22Rv1 (cell line): ENCODE data around the gene CFAP57.

Experiments used
- H3K27ac ChIP-seq: fragments of 450-650 bp; 2 replicates; pipeline ENCODE4 v1.5.1; 2017
- CTCF ChIP-seq: fragments of 450-650 bp; IDR thresholded peaks from 2 replicates; pipeline ENCODE4 v1.5.1; 2017; ENCODE audit warnings: mild to moderate bottlenecking
- ZFX ChIP-seq: fragments of 450-650 bp; IDR thresholded peaks from 2 replicates; pipeline ENCODE4 v1.6.1; 2017; ENCODE audit warnings: antibody characterized with exemption, borderline replicate concordance

CFAP57 gene

GRCh38 chr1:43235040-43235439, 62.9 kb downstream of the CFAP57 start:
- H3K27ac ChIP-seq = no peak overlapping the region
- no peak for TF ChIP-seq ZFX
- no peak for TF ChIP-seq CTCF

- no peak overlapping the region for H3K27ac ChIP-seq
- TF ChIP-seq CTCF (no peak), ZFX (no peak)
Measured at GRCh38 chr1:43235451-43236121, 63.5 kb downstream of the CFAP57 start.

- no peak overlapping the region for H3K27ac ChIP-seq
- no peak for TF ChIP-seq CTCF
- TF ChIP-seq ZFX = no peak
Measured at GRCh38 chr1:43237121-43237520, 65.0 kb downstream of the CFAP57 start.

GRCh38 chr1:43238085-43238484, 66.0 kb downstream of the CFAP57 start:
- no peak overlapping the region for H3K27ac ChIP-seq
- TF ChIP-seq ZFX (no peak), CTCF (peak; percentile 70)

- H3K27ac ChIP-seq = no peak overlapping the region
Measured at GRCh38 chr1:43238991-43239469, 66.9 kb downstream of the CFAP57 start.

GRCh38 chr1:43239484-43239883, 67.4 kb downstream of the CFAP57 start:
- H3K27ac ChIP-seq = no peak overlapping the region

More at GRCh38 chr1:43238991-43239469, 66.9 kb downstream of the CFAP57 start:
- no peak for TF ChIP-seq CTCF
- TF ChIP-seq ZFX = no peak

More at GRCh38 chr1:43239484-43239883, 67.4 kb downstream of the CFAP57 start:
- TF ChIP-seq CTCF (no peak), ZFX (no peak)
